CD4-positive, alpha-beta T cell treated with Interleukin-6 at 100 ng/mL for 8 hours (primary cell): ENCODE data around the gene NEK11.

Experiments used
- DNase-seq: peaks from one replicate; pipeline ENCODE4 v3.0.0-alpha.2; 2020; ENCODE audit warnings: mixed read lengths, low spot score

NEK11 gene

GRCh38 chr3:131224886-131225550 is 198.3 kb downstream of the NEK11 start:
- DNase-seq: no peak

- DNase-seq: no peak
Measured at GRCh38 chr3:131228522-131228921, 201.8 kb downstream of the NEK11 start.

DNA sequence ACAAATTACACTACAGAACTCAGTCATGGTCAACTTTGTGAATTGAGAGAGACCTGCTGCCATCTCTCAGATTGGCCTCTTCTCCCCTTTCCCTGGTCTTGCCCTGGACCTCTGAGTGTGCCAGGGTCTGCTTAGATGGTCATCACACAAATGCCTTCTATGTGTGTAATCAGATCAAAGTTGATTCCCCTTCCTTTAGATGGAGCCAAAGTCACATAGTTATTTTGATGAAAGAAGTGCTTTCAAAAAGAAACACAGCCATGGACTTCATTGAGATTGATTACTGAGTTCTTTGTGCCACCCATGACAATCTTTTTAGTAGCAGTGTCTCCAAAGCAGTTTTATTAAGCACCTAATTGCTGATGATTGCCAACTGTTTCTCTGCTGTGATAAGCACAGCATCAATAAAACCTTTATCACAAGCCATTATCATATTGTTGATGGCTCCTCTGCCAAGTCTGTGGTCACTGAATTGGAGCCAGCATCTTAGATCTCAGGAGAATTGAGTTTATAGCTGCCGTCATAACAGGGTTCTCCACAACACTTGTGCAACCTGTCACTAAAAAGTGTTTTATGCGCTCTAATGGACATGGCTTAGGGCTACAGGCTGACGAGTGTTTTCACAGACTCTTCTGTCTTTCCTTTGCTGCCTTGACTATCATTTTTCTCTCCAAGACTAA is 205.2 kb downstream of the NEK11 start:
- no peak for DNase-seq

DNA sequence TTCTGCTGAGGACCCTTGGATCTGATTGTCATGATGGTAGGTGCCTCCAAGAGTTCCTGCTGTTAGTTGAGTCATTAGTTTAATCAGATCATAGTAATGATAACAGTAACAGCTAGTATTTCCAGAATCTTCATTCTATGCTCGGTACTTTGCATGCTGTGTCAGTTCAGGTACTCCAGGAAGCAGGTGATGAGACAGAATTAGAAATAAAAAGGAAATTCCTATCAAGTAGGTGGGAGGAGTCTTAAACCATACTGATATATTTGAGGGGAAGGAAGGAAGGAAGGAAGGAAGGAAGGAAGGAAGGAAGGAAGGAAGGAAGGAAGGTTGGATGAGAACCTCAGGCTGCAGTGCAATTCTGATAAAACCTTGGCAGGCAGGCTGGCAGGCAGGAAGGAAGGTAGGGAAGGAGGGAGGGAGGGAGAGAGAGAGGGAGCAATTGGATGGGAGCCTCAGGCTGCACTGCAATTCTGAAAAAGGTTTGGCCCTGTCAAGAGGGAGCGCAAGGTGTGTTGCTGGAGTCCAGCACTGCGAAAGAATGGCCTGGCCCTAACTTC is 206.1 kb downstream of the NEK11 start:
- no peak for DNase-seq

DNA sequence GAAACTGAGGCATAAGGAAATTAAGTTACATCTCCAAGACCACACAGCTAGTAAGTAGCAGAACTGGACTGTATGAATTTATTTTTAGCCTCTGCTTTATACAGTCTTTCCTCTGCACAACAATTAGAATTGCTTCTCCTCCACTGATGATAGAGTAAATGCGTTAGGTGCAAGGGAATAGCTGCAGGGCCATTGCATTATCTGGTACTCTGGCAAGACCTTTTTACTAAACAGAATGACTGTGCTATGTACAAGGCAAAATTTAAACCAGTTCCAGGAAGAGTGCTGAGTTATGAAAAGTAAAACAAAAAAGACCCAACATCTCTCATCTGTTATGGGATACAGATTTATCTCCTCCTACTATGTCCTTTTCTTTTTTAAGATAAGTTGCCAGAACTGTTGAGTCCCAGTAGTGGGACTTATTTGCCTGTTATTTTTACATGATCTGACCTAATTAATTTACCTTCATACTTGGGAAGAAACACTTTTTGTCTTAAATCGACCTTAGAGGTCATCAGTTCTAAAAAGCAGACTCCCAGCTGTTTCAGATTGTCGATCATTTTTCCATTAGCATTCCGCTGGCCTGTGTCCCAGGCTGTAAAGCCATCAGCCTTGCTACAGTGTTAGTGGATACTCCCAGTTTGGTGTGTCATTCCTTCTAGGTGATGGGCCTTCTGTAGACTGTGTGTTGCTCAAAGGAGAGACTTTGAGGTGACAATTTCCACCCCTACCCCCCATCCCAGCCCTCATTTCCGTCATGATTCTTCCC is 207.4 kb downstream of the NEK11 start:
- DNase-seq: no peak

DNA sequence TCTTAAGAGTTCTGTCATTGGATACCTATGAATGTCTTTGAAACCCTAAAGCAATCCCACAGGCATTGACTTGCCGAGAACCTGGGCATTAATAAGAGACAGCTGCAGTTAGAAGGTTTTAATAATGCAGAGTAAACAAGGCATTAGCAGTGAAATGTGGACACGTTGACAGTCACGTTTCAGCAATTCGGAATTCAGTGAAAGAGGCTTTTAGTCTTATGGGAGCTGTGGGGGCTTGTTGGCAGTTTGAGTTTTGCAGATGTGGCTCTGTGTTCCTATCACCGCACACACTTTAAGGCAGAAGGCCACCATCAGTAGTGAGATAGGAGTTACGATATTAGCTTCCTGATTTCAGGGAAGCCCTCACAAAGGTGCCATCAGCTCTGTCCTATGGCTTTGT is 209.7 kb downstream of the NEK11 start:
- no peak for DNase-seq

GRCh38 chr3:131238496-131238895 is 211.8 kb downstream of the NEK11 start:
- DNase-seq: no peak

DNA sequence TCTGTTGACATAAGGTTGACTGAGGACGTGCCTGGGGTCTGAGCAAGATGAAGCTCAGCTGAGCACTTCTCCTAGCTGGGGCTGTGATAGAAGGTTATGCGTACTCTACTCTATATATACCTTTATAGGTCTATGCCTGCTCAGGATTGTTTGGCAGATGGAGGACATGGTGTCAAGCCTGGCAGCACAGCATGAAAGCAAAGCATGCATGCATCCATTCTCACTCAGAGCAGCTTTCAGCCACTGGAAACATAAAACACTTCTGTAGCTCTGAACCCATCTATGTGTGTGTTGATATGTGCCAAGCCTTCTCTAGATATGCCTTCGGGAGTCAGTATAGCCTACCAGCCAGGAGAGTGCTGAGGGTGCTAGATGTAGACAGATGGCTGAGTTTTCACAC is 212.6 kb downstream of the NEK11 start:
- no peak for DNase-seq

DNA sequence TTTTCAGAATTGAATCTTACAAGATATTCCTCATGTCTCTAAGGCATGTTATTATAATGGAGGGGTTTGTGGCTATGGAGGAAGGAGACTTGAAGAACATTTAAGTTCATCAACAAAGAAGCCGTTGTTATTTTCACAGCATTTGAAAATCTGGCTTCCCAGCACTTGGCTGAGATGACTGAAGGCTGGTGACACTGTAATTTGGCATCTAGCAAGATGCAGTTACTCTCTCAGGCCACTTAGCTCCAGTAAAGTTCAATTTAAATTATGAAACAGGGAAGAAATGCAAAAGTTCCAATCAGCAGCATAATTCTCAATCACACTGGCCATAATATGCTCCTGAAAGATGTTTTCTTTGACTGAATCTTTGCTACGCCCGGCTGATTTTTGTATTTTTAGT is 215.5 kb downstream of the NEK11 start:
- no peak for DNase-seq

DNA sequence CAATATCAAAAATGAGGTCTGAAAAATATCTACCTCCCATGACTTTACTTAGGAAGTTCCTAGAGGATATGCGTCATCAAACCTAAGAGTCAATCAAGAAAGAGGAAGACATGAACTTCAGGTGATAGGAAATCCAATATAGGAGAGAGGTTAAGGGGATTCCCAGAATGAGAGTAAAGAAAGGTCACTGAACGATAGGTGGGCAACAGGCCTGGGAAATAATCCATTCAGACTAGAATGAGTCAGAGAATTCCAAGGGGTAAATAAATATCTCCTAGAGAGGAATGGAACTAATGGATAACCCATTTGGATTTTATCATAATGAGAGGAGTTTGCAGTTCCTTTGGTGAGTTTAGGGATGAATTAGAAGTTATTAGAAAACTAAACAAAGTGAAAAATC is 223.8 kb downstream of the NEK11 start:
- DNase-seq: no peak

- no peak for DNase-seq
Measured at GRCh38 chr3:131260525-131260924, 233.8 kb downstream of the NEK11 start.

GRCh38 chr3:131261104-131261503 is 234.4 kb downstream of the NEK11 start:
- no peak for DNase-seq

GRCh38 chr3:131275556-131275955 is 248.9 kb downstream of the NEK11 start:
- DNase-seq: no peak

DNA sequence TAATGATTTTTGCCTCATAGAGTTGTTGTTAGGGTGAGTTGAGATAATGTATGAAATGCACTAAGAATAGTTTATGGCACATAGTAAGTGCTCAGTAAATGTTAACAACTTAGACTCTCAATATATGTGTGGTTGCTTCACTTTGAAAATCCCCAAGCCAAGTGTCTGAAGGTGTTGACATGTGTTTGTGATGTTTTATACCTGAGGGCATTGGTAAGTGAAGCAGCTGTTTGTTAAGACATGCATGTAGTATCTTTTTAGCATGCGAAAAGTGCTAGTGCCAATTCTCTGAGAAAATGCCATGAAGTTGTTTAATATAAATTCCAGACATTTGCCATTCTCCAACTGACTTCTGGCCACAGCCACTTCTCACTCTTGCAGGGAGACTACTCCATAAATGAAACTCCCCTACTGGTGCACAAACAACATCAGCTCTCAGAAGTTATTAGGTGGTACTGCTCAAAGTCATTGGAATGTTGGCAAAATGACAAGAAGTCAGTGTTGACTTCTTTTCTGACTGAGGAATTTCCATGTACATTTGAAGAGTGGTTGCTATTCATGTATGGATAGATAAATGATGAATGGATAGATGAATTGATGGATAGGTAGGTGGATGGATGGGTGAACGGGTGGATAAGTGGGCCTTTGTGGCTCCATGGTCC is 251.3 kb downstream of the NEK11 start:
- DNase-seq: no peak

DNA sequence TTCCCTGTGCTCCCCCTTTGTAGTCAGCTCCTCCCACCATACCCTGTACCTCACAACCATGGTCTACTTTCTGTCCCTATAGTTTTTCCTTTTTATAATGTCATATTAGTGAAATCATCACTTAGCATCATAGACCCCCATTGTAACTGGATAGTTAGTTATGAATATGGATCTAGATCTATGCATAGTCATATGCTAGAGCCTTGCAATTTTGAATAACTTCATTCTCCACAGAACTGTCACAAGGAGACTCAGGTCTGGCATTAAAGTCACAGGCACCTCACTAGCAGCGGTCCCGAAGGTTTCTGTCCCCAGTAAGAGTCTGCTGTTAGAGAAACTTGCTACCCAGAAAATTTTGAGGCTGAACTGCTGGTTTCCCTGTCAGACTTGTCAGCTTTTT is 252.9 kb downstream of the NEK11 start:
- no peak for DNase-seq

GRCh38 chr3:131282379-131282778 is 255.7 kb downstream of the NEK11 start:
- no peak for DNase-seq

DNA sequence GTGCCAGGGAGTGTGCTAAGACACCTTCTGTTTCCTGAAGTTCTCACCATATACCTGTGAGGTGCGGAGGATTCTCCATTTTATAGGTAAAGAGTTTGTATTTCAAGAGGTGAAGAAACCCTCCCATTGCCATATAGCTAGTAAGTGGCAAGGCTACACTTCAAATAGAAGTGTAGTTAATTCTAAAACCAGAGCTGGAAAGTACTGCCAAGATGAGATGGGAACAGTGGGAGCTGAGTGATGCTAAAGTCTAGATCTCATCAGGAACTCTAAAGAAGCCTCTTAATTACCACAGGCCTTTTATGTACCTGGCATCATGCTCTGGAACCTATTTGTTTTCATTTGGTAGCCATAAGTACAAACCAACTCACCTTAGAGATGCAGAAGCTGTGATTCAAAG is 256.3 kb downstream of the NEK11 start:
- no peak for DNase-seq

DNA sequence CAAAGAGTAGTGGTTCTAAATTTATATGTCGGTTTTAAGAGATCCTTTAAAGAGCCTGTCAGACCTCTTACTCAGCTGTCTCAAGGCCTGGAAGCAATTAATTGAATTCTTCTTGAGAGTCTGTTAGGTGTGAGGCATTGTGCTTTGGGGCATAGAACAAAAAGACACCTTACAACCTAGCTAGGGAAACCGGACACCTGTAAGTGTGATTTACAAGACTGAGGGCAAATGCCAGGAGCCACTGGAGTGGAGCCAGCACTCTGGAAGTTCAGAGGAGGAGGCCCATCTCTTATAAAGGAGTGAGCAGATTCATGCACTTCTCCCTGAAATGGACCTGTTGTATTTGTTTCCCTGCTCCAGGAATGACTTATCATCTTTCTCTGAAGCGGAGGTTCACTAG is 257.2 kb downstream of the NEK11 start:
- DNase-seq: no peak

GRCh38 chr3:131284302-131284701 is 257.6 kb downstream of the NEK11 start:
- no peak for DNase-seq

- no peak for DNase-seq
Measured at GRCh38 chr3:131285456-131285855, 258.8 kb downstream of the NEK11 start.

DNA sequence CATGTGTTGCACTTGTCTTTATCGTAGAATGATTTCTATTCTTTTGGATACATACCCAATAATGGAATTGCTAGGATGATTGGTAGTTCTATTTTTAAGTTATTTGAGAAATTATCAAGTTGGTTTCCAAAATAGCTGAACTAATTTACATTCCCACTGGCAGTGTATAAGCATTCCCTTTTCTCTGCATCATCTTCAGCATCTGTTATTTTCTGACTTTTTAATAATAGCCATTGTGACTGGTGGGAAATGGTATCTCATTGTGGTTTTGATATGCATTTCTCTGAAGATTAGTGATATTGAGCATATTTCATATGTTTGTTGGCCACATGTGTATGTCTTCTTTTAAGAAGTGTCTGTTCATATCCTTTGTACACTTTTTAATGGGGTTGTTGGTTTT is 273.2 kb downstream of the NEK11 start:
- no peak for DNase-seq

- DNase-seq: no peak
Measured at GRCh38 chr3:131303848-131304247, 277.2 kb downstream of the NEK11 start.
